Measurements from ENCODE around the gene SCAF4.

The SCAF4 gene

GRCh38 chr21:31710586-31710985 lies 21.3 kb downstream of the SCAF4 start:
- DNase-seq, result no peak

- no peak for DNase-seq
Observed at GRCh38 chr21:31708541-31708940, 23.4 kb downstream of the SCAF4 start.

DNA sequence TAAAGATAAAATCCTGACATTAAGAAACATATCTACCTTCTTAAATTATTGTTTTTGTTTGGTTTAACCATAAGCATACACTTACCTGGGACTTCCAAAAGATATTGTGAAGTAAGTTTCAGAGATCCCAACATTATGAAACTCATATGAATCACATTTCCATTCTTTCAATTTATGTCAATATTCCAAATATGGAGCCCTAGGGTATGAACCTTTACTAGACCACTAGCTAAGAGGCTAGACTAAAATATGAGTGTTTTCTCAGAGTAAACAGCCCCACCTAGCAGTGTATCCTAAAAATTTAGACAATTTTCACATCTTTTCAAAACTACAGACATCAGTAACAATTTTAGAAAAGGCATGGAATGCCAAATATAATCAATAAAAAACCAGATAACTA lies 24.4 kb downstream of the SCAF4 start:
- no peak for DNase-seq

DNA sequence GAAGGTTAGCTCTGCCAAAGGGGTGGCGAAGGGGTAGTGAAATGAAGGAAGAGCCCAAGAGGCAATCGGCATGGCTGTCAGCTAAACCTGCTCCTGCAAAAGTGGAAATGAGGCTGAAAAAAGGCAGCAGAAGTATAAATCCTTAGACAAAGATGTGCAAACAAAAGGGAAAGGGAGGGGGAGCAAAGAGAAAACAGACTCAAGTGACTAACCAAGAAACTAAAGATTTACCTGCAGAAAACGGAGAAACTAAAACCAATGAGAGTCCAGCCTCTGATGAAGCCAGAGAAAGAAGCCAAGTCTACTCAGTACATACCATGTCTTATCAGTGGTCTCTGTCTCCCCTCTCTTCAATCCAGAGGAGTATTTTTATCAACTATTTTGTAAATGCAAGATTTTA lies 25.4 kb downstream of the SCAF4 start:
- DNase-seq, result no peak

DNA sequence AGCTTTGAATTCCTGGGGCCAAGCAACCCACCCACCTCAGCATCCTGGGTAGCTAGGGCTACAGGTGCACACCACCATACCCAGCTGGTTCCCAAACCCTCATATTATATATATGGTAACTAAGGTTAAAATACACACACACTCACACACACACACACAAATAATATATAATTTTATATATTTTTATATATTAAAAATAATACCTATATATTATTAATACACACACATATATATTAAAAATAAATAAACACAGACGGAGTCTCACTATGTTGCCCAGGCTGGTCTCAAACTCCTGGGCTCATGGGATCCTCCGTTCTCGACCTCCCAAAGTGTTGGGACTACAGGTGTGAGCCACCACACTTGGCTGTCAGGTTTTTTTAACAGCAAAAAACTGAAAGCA lies 31.9 kb downstream of the SCAF4 start:
- no peak for DNase-seq

DNA sequence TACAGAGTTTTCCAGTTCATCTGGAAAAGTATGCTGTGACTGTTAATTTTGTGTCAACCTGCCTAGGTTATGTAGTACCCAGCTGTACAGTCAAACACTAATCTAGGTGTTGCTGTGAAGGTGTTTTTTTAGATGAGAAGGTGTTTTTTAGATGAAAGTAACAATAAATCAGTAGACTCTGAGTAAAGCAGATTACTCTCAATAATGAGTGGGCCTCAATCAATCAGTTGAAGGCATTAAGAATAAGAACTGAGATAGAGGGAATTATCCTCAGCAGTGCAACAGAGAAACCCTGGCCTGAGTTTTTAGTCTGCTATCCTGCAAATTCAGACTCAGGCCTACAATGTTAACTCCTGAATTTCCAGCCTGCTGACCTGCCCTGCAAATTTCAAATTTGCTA lies 33.5 kb downstream of the SCAF4 start:
- no peak for DNase-seq

DNA sequence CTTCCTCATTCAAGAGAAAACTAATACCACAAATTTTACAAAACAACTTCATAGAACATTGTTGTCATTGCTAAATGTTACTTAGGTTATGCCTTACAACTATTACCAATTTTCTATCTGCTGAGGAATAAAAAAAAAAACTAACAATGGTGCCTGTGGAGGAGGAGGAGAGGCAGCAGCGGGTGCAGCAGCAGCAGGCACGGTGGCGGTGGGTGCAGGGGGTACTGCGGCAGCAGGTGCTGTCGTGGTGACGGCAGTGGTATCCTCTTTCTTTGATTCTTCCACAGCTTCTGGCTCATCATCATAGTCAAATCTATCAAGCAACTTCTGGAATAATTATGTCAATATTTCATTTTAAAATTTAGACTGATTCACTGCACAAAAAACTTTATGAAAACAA lies 35.5 kb downstream of the SCAF4 start:
- no peak for DNase-seq

- no peak for DNase-seq
Observed at GRCh38 chr21:31693222-31693621, 38.7 kb downstream of the SCAF4 start.

- no peak for DNase-seq
Observed at GRCh38 chr21:31688603-31689368, 43.1 kb downstream of the SCAF4 start.

- no peak for DNase-seq
Observed at GRCh38 chr21:31687108-31687507, 44.8 kb downstream of the SCAF4 start.

DNA sequence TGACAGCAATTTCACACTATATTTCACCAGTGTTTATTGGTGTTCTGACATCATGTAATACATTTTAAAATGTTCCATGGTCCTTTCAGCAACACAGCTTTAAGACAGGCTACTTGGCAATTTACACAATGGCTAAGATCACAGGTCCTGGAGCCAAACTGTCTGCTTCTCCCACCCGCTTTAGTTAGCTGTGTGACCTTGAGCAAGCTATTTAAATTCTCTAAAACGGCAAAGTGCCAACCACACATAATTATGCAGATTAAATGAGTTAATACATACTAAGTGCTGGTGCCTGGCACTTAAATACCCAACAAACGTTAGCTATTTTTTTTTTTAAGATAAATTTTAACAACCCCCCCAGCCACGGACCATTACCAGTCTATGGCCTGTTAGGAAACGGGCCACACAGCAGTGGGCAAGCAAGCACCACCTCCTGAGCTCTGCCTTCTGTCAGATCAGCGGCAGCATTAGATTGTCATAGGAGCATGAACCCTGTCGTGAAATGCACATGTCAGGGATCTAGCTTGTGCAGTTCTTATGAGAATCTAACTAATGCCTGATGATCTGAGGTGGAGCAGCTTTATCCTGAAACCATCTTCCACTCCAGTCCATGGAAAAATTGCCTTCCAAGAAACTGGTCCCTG lies 45.5 kb downstream of the SCAF4 start:
- DNase-seq, result no peak

DNA sequence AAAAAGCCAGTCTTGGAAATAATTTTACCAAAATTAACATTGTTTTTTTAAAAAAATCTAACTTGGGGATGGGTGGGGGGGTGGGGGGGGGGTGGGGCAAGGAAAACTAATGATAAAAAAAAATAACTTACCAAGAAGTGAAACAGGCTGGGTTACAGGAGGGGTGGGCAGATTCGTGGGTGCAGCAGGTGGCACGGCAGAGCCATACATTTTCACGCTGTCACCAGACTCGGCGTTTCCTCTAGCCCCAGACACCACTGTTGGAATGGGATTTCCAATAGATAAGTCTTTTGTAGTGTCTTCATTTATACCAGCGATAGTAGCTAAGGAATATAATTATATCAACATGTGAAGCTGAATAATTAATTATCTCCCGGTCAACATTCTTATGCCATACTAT lies 47.0 kb downstream of the SCAF4 start:
- DNase-seq, result no peak

GRCh38 chr21:31683029-31683428 lies 48.9 kb downstream of the SCAF4 start:
- DNase-seq, result no peak

DNA sequence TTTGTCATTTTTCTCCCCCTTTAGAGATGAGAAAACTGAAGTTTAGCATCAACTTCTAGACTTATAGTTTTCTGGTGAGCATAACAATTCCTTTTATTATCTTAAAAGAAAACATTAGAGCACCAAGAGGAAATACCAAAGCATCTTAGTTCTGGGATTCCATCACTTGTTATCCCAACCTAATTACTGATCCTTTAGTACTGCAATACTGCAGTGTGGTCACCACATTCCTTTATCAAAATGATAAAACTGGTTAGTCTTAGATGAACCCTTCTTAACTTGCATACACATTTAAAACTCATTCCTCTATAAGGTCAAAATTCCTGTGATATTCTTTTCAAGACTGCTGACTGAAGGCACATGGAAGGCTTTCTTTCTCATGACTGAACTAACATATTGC lies 49.3 kb downstream of the SCAF4 start:
- no peak for DNase-seq

GRCh38 chr21:31678478-31678877 lies 53.4 kb downstream of the SCAF4 start:
- no peak for DNase-seq

DNA sequence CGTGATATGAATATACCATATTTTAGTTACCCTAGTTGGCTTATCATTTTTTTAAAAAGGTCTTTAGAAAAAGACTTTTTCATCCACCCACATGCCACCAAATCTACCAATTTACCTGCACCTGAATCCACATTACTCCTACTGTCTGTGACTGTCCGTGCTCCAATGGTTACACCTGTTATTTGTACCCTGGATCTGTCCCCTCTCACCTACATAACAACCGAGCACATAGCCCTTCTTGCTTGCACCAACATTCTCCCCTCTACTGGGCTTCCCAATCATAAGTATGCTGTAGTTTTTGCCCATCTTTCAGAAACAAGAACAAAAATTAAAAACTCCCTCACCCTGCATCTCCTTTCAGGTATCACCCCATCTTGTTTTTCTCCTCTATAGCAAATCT lies 54.9 kb downstream of the SCAF4 start:
- DNase-seq, result no peak

DNA sequence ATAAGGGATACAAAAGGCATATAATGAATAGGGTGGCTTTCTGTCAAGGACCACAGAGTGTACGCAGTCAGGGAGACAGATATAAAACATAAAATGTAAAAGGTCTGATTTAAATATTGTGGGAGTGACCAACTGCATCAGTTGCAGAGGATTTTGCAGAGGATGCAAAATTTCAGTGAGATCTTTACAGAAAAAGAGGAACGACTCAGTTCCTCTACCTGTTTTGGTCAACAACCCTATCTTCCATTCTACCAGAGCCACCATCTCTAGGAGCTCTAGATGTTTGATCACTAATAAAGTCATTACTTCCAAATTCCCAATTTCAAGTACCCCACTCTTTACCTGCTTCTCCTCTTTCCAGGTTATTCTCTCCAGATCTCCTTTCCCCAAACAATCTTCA lies 56.0 kb downstream of the SCAF4 start:
- DNase-seq, result no peak

DNA sequence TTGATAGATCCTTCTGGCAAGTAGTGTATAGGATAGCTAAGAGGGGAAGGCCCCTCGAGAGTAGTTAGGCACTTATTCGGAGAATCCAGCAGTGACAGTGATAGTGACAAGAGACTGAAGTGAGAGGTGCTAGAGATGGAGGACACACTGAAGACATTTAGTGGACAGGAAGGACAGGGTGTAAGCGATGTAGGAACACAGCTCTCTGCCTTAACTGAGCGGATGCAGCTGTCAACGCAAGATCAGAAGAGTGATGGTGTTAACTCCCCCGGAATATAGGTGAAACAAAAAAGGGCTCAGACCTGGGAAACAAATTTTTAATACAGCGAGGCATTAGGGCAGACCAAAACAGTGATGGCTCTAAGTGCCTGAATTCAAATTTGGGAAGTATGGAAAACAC lies 56.6 kb downstream of the SCAF4 start:
- no peak for DNase-seq

- no peak for DNase-seq
Observed at GRCh38 chr21:31673321-31673912, 58.5 kb downstream of the SCAF4 start.

GRCh38 chr21:31671931-31672330 lies 60.0 kb downstream of the SCAF4 start:
- DNase-seq, result no peak

DNA sequence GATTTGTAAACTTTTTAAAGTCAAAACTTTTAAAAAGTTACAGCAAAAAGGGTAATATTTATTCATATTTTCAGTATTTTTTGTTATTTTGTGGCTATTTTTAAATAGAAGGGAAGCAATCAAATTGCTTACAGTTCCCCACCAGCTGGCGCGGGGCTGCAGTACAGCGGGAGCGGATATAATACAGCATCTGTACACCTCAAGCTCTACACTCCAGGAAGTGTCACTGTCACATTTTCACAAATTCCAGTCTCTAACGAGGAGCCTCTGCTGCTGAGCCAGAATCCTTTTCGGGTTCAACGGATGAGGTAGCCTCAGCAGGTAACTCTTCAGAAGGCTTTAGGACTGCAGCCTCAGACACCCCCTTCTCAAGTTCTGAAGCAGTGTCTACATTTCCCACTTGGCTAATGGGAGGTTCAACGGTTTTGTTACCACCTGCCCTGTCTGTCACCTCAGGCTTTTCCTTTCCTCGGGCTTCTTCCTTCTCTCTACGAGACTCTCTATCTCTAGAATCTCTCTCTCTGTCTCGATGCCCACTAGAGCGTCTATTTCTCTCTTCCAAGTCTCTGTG lies 60.7 kb downstream of the SCAF4 start:
- no peak for DNase-seq

DNA sequence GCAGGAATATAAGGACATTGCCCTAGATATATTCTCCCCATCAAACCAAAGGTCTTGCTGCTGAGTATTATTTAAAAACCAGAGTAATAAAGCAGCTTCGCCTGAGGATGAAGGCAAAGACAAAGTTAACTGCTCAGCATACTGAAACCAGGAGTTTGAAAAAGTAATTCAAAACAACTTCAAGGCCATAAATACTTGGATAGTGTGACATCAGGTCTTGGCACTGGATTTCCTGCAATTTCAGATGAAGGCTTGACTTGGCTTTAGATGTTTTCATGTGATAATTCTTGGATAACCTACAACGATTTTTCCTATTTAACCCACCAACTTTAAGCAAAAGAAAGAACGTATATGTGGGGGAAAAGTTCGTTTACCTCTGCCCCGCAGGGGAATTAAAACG lies 61.8 kb downstream of the SCAF4 start:
- DNase-seq, result no peak

DNA sequence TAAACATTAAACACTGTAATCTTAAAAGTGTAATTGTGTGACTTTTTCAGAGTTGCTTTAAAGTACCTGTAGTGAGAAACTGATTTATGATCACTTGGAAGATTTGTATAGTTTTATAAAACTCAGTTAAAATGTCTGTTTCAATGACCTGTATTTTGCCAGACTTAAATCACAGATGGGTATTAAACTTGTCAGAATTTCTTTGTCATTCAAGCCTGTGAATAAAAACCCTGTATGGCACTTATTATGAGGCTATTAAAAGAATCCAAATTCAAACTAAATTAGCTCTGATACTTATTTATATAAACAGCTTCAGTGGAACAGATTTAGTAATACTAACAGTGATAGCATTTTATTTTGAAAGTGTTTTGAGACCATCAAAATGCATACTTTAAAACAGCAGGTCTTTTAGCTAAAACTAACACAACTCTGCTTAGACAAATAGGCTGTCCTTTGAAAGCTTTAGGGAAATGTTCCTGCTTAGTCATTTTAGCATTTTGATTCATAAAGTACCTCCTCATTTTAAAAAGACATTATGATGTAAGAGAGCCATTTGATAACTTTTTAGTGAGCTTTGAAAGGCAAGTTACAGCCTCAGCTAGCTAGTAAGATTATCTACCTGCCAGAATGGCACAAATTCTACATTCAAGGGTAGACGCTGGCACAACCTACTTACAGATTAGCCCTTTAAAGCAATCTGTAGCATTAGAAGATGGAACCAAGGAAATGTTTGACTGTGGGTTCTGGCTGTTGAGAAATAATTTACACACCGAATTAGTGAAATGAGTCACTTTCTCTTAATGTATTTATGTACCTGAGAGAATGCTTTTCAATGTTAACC lies 63.0 kb downstream of the SCAF4 start:
- DNase-seq, result no peak

Measured in NCI-H1092 treated with DMSO at 0.1 percent for 48 hours (cell line).